ENCODE measurements around the gene PLCB4.

PLCB4 gene

DNA sequence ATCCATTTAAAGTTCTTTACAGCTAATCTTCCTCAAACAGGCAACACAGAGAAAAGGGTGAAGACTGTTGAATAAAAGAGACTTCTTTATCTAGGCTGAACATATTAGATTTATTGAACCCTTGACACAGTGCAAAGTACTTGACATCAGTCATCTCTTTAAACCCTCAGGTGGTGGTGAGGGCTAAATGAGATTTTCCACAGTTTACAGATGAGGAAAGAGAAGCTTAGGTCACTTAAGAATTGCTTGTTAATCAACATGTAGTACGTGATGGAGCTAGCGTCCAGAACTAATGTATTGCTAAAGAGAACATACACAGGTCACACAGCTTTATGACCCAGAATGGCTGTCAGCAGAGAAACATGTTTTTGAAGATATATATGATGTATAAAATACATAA lies 252.1 kb downstream of the PLCB4 start:
- DNase-seq (ENCODE audit: low spot score in 2 of 2), result no peak
- no peak for ATAC-seq (replicated peaks; ENCODE audit: extremely low read depth, poor library complexity, severe bottlenecking)
- Mint-ChIP-seq H3K4me1 (no peaks in the 10 kb centered on the region), H3K36me3 (ENCODE audit: insufficient read depth) (no peaks in the 10 kb centered on the region), H3K27ac (ENCODE audit: low read depth) (no peak overlapping the region), H3K4me3 (no peak overlapping the region), H3K9me3 (no peaks in the 10 kb centered on the region), H3K27me3 (no peaks in the 10 kb centered on the region)

DNA sequence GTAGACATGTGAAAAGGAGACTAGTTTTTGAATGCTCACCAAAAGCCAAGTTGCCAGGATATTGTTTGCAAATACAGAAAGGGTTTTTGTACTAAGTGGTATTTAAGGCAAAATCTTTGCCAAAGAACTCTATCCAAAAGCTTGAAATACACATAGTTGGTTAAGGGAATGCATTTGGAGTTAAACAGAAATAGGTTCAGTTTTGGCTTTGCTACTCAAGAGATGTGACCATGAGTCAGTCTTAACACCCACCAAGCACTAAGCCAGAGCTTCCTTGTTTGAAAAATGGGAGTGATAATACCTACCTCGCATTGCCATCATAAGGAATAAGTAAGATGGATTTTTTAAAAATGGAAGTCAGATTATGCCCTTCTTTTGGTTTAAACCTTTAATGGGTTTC lies 253.8 kb downstream of the PLCB4 start:
- H3K9me3 Mint-ChIP-seq, result no peaks in the 10 kb centered on the region

DNA sequence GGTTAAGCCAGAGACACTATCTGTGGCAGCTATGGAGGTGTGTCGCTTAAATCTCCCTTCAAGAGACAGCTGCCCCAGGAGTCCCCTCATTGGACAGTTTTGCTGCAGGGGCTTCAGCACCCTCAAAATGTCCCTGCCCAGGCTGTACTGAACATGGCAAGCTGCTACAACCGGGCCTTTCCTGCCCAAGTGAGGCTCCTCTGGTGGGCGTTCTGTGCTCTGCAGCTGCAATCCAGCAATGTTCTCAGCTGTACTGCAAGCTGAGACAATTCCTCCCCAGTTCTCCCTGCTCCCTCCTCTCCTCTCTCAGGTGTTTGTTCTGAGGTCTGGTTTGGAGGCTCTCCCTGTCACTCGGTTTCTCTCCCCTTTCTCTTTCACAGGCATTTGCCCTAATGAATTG lies 254.7 kb downstream of the PLCB4 start:
- Mint-ChIP-seq H3K4me1 (no peaks in the 10 kb centered on the region), H3K4me3 (no peak overlapping the region), H3K36me3 (ENCODE audit: insufficient read depth) (no peaks in the 10 kb centered on the region), H3K27me3 (no peaks in the 10 kb centered on the region), H3K9me3 (no peaks in the 10 kb centered on the region), H3K27ac (ENCODE audit: low read depth) (no peak overlapping the region)
- DNase-seq (ENCODE audit: low spot score in 2 of 2) (no peak), ATAC-seq (replicated peaks; ENCODE audit: extremely low read depth, poor library complexity, severe bottlenecking) (no peak)

More for the DNA sequence above, 253.8 kb downstream of the PLCB4 start:
- ATAC-seq (replicated peaks; ENCODE audit: extremely low read depth, poor library complexity, severe bottlenecking) (no peak), DNase-seq (ENCODE audit: low spot score in 2 of 2) (no peak)
- H3K4me3 Mint-ChIP-seq, result no peak overlapping the region
- no peaks in the 10 kb centered on the region for H3K4me1 Mint-ChIP-seq
- no peak overlapping the region for H3K27ac Mint-ChIP-seq (ENCODE audit: low read depth)
- no peaks in the 10 kb centered on the region for H3K36me3 Mint-ChIP-seq (ENCODE audit: insufficient read depth)
- H3K27me3 Mint-ChIP-seq, result no peaks in the 10 kb centered on the region

DNA sequence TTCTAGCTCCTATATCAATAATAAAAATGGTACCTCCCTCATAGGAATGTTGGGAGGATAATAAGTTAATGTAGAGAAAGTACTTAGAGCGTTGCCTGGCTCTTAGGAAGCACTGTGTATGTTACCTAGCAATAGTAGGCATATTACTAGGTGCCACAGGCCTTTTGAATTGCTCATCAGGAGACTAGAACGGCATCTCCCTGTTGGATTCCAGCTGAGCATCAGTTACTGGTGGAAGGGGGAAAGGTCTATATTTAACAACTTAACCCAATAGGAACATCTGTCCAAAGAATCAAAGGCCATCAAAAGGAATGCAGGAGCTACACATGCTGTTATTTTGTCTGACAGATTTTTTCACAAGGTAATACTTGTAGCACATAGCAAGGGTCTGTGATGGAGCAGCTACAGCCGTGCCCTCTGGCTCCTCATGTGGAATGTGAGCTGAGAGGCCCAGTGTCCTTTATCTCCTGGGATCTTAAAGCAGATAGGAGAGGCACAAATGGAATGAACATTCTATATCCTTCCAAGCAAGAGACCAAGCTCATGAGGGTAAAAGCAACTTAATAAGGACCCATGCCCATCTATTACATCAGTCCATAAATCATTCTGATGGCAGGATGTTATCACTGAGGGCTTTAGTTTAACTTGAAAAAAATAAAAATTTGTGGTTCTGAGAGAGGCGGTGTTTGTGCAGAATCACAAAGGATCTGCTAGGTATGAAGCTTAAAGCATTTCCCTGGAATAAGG lies 260.6 kb downstream of the PLCB4 start:
- Mint-ChIP-seq H3K9me3 (no peaks in the 10 kb centered on the region), H3K36me3 (ENCODE audit: insufficient read depth) (no peaks in the 10 kb centered on the region), H3K27ac (ENCODE audit: low read depth) (no peak overlapping the region), H3K4me1 (no peaks in the 10 kb centered on the region), H3K4me3 (no peak overlapping the region), H3K27me3 (no peaks in the 10 kb centered on the region)
- ATAC-seq (replicated peaks; ENCODE audit: extremely low read depth, poor library complexity, severe bottlenecking) (no peak), DNase-seq (ENCODE audit: low spot score in 2 of 2) (no peak)

DNA sequence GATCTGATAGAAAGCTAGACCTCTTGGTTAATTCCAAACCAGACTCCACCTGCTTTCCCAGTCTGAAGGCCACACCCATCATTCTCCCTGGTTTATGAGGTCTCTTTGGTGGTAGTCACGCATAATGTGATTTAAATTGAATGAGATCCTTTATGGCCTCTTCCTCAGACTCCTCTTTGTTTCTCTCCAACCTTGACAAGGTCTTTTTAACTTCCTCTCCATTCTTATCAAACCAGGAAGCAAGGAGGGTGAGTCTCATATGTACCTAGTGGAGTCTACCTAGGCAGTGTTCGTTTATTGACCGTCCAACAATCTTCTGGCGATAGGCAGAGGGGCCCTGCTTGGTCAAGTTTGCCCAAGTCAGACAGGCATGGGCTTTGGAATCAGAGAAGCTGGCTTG lies 261.3 kb downstream of the PLCB4 start:
- Mint-ChIP-seq H3K4me3 (no peak overlapping the region), H3K4me1 (no peaks in the 10 kb centered on the region), H3K9me3 (no peaks in the 10 kb centered on the region), H3K27me3 (no peaks in the 10 kb centered on the region), H3K27ac (ENCODE audit: low read depth) (no peak overlapping the region), H3K36me3 (ENCODE audit: insufficient read depth) (no peaks in the 10 kb centered on the region)
- DNase-seq (ENCODE audit: low spot score in 2 of 2) (no peak), ATAC-seq (replicated peaks; ENCODE audit: extremely low read depth, poor library complexity, severe bottlenecking) (no peak)

DNA sequence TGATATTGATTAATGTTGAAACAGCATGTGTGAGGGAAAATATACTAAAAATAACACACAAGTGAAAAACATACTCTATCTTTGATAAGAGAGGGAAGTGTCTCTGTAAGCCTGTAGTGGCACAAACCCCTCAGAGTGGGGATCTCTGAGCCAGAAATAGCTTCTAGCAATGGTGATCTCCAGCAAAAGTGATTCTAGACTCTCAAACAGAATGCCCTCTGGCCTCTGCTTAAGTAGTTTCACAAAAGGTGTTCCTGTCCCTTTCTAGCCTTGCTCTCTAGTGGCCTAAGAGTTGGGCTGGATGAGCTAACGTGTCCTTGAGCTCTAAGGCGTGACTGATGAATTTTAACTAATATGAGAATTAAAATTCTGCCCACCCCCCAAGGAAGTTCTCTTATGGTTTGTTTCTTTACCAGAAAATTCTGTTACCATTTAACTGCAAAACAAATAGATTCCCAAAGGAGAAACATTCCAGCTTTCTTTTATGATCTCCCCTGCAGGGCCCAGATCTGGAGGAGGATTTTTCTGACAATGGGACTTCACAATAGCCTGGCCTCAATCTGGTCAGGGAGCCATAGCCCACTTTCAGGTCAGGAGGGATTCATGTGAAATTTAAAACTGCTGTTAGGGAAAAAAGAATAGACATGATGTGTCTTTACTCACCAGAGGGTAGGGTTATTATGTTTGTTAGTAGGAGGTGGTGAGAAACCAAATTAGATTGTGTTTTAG lies 263.0 kb downstream of the PLCB4 start:
- no peaks in the 10 kb centered on the region for H3K27me3 Mint-ChIP-seq
- no peak for DNase-seq (ENCODE audit: low spot score in 2 of 2)
- no peaks in the 10 kb centered on the region for H3K9me3 Mint-ChIP-seq
- H3K27ac Mint-ChIP-seq (ENCODE audit: low read depth), result no peak overlapping the region
- no peaks in the 10 kb centered on the region for H3K36me3 Mint-ChIP-seq (ENCODE audit: insufficient read depth)
- ATAC-seq (replicated peaks; ENCODE audit: extremely low read depth, poor library complexity, severe bottlenecking), result no peak
- H3K4me1 Mint-ChIP-seq, result no peaks in the 10 kb centered on the region
- no peak overlapping the region for H3K4me3 Mint-ChIP-seq

DNA sequence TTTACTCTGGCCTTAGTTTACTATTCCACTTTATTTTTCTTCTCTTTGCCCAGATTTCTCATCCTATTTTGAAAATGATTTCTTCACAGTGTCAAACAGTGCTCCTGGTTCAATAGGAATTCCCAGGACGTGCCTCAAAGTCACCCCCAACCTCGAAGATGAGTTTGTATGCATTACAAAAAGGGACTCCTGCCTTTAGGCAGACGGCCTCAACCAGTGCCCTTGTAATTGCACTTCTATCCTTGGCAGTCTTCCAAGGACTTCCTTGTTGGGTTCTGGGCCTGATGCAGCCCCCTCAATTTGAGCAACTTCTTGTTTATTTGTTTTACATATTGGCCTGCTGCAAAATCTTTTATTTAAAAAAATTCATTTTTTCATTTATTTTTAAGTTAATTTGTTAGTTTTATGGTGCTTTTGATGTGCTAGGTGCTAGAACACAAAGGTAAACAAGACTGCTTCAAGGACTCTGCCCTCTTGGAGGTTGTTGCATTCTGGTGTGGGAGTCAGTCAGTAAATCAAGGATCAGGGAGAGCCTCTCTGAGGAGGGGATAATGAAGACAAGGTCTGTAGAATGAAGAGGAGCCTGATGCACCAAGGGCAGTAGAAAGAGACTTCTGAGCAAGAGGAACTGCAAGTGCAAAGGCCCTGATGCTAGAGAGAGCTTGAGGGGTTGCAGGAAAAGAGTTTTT lies 264.0 kb downstream of the PLCB4 start:
- no peaks in the 10 kb centered on the region for H3K4me1 Mint-ChIP-seq
- no peaks in the 10 kb centered on the region for H3K27me3 Mint-ChIP-seq
- no peak overlapping the region for H3K4me3 Mint-ChIP-seq
- H3K36me3 Mint-ChIP-seq (ENCODE audit: insufficient read depth), result no peaks in the 10 kb centered on the region
- DNase-seq (ENCODE audit: low spot score in 2 of 2) (no peak), ATAC-seq (replicated peaks; ENCODE audit: extremely low read depth, poor library complexity, severe bottlenecking) (no peak)
- H3K9me3 Mint-ChIP-seq, result no peaks in the 10 kb centered on the region
- H3K27ac Mint-ChIP-seq (ENCODE audit: low read depth), result no peak overlapping the region

DNA sequence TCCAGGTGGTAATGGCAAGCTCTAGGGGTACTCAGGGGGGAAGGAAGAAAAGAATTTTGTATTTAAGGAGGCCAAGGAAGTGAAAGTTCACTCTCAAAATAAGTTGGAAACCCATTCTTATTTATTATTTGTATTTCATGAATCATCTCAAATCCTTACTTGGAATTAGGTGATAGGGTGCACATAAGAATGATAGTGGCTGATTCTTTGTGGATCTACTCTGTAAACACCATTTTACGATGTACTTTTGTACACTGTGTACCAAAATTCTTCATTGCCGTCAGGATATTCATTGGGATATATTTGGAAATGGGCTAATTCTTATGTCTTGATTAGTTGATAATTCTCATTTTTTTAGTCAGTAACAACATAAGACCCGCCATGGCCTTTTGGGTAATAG lies 266.0 kb downstream of the PLCB4 start:
- no peak for ATAC-seq (replicated peaks; ENCODE audit: extremely low read depth, poor library complexity, severe bottlenecking)

DNA sequence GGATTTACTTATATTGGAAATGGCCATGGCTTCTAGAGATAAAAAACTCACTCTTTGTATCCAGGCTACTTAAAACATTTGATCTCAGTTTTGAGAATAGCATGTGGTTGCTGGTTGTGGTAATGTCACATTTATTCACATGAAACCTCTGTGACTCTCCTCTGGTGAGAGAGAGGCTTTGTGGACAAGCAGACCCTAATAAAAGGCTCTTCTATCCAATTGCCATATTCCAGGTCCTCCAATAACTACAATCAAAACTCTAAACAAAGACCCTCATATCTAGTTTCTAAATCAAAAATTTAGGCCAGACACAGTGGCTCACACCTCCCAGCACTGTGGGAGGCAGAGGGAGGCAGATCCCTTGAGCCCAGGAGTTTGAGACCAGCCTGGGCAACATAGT lies 269.2 kb downstream of the PLCB4 start:
- no peaks in the 10 kb centered on the region for H3K36me3 Mint-ChIP-seq (ENCODE audit: insufficient read depth)
- H3K4me3 Mint-ChIP-seq, result no peak overlapping the region
- H3K27ac Mint-ChIP-seq (ENCODE audit: low read depth), result no peak overlapping the region
- ATAC-seq (replicated peaks; ENCODE audit: extremely low read depth, poor library complexity, severe bottlenecking), result no peak
- DNase-seq (ENCODE audit: low spot score in 2 of 2), result no peak
- no peaks in the 10 kb centered on the region for H3K4me1 Mint-ChIP-seq
- H3K9me3 Mint-ChIP-seq, result no peaks in the 10 kb centered on the region
- H3K27me3 Mint-ChIP-seq, result no peaks in the 10 kb centered on the region

More for the DNA sequence above, 266.0 kb downstream of the PLCB4 start:
- H3K4me1 Mint-ChIP-seq, result no peaks in the 10 kb centered on the region
- H3K27me3 Mint-ChIP-seq, result no peaks in the 10 kb centered on the region
- no peak overlapping the region for H3K4me3 Mint-ChIP-seq
- no peaks in the 10 kb centered on the region for H3K36me3 Mint-ChIP-seq (ENCODE audit: insufficient read depth)
- no peak overlapping the region for H3K27ac Mint-ChIP-seq (ENCODE audit: low read depth)
- no peak for DNase-seq (ENCODE audit: low spot score in 2 of 2)
- no peaks in the 10 kb centered on the region for H3K9me3 Mint-ChIP-seq

DNA sequence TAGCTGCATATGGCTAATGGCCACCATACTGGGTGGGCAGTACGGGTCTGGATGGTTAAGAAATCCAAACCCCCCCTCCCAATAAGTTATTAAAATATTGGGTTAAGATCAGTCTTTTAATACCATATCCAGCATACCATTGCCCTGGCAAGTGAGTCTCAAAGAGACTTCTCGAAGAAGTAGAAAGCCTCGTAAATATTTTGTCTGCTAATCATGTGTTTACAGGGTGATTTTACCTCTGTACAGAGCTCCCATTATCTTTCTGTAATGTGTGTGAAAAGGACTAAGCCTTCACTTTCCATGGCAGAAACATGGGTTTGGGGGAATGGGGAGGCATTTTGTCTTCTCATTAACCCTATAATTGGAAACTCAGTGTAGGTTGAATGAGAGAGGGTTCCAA lies 270.8 kb downstream of the PLCB4 start:
- Mint-ChIP-seq H3K4me3 (no peak overlapping the region), H3K4me1 (no peaks in the 10 kb centered on the region), H3K9me3 (peaks cover 10% of the 10 kb centered on the region), H3K36me3 (ENCODE audit: insufficient read depth) (no peaks in the 10 kb centered on the region), H3K27ac (ENCODE audit: low read depth) (no peak overlapping the region), H3K27me3 (no peaks in the 10 kb centered on the region)
- no peak for DNase-seq (ENCODE audit: low spot score in 2 of 2)
- no peak for ATAC-seq (replicated peaks; ENCODE audit: extremely low read depth, poor library complexity, severe bottlenecking)

DNA sequence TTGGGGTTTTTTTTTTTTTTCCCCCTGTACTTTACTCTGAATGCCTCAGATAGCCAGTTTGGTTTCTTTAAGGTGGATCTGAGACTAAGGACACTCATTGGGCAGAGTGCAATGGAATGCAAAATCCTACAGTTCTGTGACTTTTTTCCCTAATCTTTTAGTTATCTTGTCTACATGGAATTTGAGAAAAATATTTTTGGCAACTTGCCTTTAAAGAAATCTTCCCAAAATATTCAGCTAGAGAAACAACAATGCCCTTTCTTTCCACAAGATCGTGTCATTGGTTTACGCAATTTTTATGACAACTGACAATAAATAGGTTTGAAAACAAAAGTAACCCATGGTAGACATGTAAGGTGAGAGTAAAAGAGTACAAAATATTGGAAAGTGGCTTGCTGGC lies 273.8 kb downstream of the PLCB4 start:
- DNase-seq (ENCODE audit: low spot score in 2 of 2) (no peak), ATAC-seq (replicated peaks; ENCODE audit: extremely low read depth, poor library complexity, severe bottlenecking) (no peak)
- Mint-ChIP-seq H3K9me3 (peaks cover 10% of the 10 kb centered on the region), H3K27ac (ENCODE audit: low read depth) (no peak overlapping the region), H3K4me3 (no peak overlapping the region), H3K27me3 (no peaks in the 10 kb centered on the region), H3K36me3 (ENCODE audit: insufficient read depth) (no peaks in the 10 kb centered on the region), H3K4me1 (no peaks in the 10 kb centered on the region)

DNA sequence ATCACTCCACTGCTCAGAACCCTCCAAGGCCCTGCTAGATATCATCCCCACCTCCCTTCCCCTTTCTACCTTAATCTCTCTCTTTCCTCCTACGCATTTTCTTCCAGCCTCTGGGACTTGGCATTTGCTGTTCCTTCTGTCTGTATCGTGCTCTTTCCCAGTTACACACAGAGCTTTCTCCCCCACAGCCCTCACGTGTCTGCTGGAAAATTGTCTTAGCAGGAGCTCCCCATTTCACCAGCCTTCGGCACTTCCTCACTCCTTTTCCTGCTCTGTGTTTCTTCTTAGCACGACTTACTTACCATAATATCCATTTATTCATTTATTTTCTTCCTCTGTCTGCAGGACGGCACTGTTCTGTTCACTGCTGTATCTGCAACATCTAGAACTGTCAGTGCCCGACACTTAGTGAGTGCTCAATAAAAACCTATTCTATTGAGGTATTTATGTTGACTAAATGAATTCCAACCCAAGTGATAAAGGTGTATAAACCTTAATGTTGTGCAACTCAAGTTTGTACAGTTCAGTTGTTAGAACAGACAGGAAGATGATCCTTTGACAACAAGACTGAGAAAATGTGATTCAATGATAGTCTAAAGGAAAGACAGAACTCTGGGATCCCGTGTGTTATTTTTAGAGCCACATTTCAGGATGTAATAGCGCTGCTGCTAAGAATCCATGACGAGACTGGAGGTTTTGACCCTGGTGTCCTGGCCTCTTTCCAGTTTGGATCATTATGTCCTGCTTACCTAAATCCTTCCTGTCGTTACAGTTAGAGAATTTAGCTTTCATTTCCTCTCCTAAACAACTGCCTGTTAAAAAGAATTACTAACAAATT lies 275.4 kb downstream of the PLCB4 start:
- Mint-ChIP-seq H3K9me3 (peaks cover 10% of the 10 kb centered on the region), H3K27me3 (no peaks in the 10 kb centered on the region), H3K4me3 (no peak overlapping the region), H3K36me3 (ENCODE audit: insufficient read depth) (no peaks in the 10 kb centered on the region), H3K27ac (ENCODE audit: low read depth) (no peak overlapping the region), H3K4me1 (no peaks in the 10 kb centered on the region)
- DNase-seq (ENCODE audit: low spot score in 2 of 2) (no peak), ATAC-seq (replicated peaks; ENCODE audit: extremely low read depth, poor library complexity, severe bottlenecking) (no peak)
